HEK293T (cell line): ENCODE data around the gene TMEM17.

ENCODE experiments used
- ARNT ChIP-seq: fragments of 450-650 bp; IDR thresholded peaks from 2 replicates; pipeline ENCODE4 v1.6.1; 2017; ENCODE audit warnings: mild to moderate bottlenecking
- BHLHE40 ChIP-seq: fragments of 450-650 bp; IDR thresholded peaks from 2 replicates; pipeline ENCODE4 v1.6.1; 2016; ENCODE audit warnings: mild to moderate bottlenecking, moderate library complexity, borderline replicate concordance
- ELF4 ChIP-seq: fragments of 450-650 bp; IDR thresholded peaks from 2 replicates; pipeline ENCODE4 v1.6.1; 2017; ENCODE audit warnings: antibody characterized with exemption
- FOXK2 ChIP-seq: fragments of 450-650 bp; IDR thresholded peaks from 2 replicates; pipeline ENCODE4 v1.6.1; 2016; ENCODE audit warnings: mild to moderate bottlenecking
- FOXM1 ChIP-seq: fragments of 450-650 bp; IDR thresholded peaks from 2 replicates; pipeline ENCODE4 v1.6.1; 2017; ENCODE audit warnings: mild to moderate bottlenecking, borderline replicate concordance
- PKNOX1 ChIP-seq: fragments of 450-650 bp; IDR thresholded peaks from 2 replicates; pipeline ENCODE4 v1.6.1; 2016
- SP1 ChIP-seq: fragments of 450-650 bp; IDR thresholded peaks from 2 replicates; pipeline ENCODE4 v1.6.1; 2017
- SUZ12 ChIP-seq: fragments of 450-650 bp; IDR thresholded peaks from 2 replicates; pipeline ENCODE4 v1.6.1; 2016; ENCODE audit warnings: mild to moderate bottlenecking
- TARDBP ChIP-seq: fragments of 450-650 bp; IDR thresholded peaks from 2 replicates; pipeline ENCODE4 v1.6.1; 2016
- ZNF384 ChIP-seq: fragments of 450-650 bp; IDR thresholded peaks from 2 replicates; pipeline ENCODE4 v1.6.1; 2016

- TF ChIP-seq TARDBP (no peak), FOXM1 (no peak), ARNT (no peak), ELF4 (no peak), SP1 (no peak), PKNOX1 (no peak), ZNF384 (no peak), BHLHE40 (no peak), FOXK2 (no peak), SUZ12 (no peak)
These were observed 6.4 kb upstream of the TMEM17 start for GRCh38 chr2:62512384-62512783.
